HL-60 (cell line): Measurements from ENCODE around the gene FUT1.

ENCODE experiments used
- DNase-seq, 2 experiments: peaks; one replicate each; pipeline ENCODE4 v3.0.0-alpha.2; 2010 to 2020; ENCODE audit warnings: low read depth in 1 of 2, low spot score in 1 of 2
- H3K27ac ChIP-seq: fragments of 250-450 bp; sonication (Bioruptor Pico); replicated peaks from 2 replicates; pipeline ENCODE4 v1.5.1; 2020; ENCODE audit warnings: mild to moderate bottlenecking, moderate library complexity
- H3K27me3 ChIP-seq: fragments of 250-450 bp; sonication (Bioruptor Pico); 2 replicates; pipeline ENCODE4 v1.5.1; 2021; ENCODE audit warnings: mild to moderate bottlenecking, moderate library complexity; ENCODE audit not compliant: insufficient read depth, poor library complexity, severe bottlenecking
- H3K4me3 ChIP-seq: replicated peaks from 2 replicates; pipeline ENCODE4 v1.5.1; 2011; ENCODE audit warnings: mild to moderate bottlenecking, control low read depth, low read length; ENCODE audit not compliant: insufficient read depth
- CTCF ChIP-seq: IDR thresholded peaks from one replicate; pipeline ENCODE4 v1.5.1; 2011; ENCODE audit warnings: low read length, control low read depth, inconsistent platforms; ENCODE audit not compliant: insufficient read depth
- GABPA ChIP-seq: IDR thresholded peaks from 2 replicates; pipeline ENCODE4 v1.6.1; 2012; ENCODE audit warnings: low read depth
- POLR2AphosphoS5 ChIP-seq: IDR thresholded peaks from 2 replicates; pipeline ENCODE4 v1.6.1; 2012; ENCODE audit warnings: low read depth
- REST ChIP-seq: IDR thresholded peaks from 2 replicates; pipeline ENCODE4 v1.6.1; 2012; ENCODE audit warnings: low read depth; ENCODE audit not compliant: insufficient replicate concordance
- SPI1 ChIP-seq: IDR thresholded peaks from 2 replicates; pipeline ENCODE4 v1.6.1; 2012; ENCODE audit warnings: low read depth, mild to moderate bottlenecking, borderline replicate concordance

The FUT1 gene

GRCh38 chr19:48724796-48725753 lies 27.4 kb downstream of the FUT1 start:
- peak overlapping the region; percentile 65 for H3K27ac ChIP-seq
- peak; percentile 57 to 68 for DNase-seq
- no peak overlapping the region for H3K4me3 ChIP-seq
- H3K27me3 ChIP-seq: no peaks in the 10 kb centered on the region
- no peak for TF ChIP-seq CTCF
- peak; percentile 91 for TF ChIP-seq SPI1
- peak; percentile 54 for TF ChIP-seq GABPA

GRCh38 chr19:48722196-48722708 lies 30.2 kb downstream of the FUT1 start:
- no peak overlapping the region for H3K27ac ChIP-seq
- TF ChIP-seq POLR2AphosphoS5: no peak
- no peak for TF ChIP-seq CTCF
- TF ChIP-seq GABPA: no peak
- TF ChIP-seq REST: no peak
- TF ChIP-seq SPI1: no peak
- DNase-seq: no peak
- no peak overlapping the region for H3K4me3 ChIP-seq
- H3K27me3 ChIP-seq: no peaks in the 10 kb centered on the region

GRCh38 chr19:48720613-48721296 lies 31.7 kb downstream of the FUT1 start:
- peak; percentile 64 to 97 for DNase-seq
- peak overlapping the region; percentile 80 for H3K27ac ChIP-seq
- H3K4me3 ChIP-seq: peak overlapping the region; percentile 58
- H3K27me3 ChIP-seq: no peaks in the 10 kb centered on the region
- TF ChIP-seq SPI1: no peak
- TF ChIP-seq CTCF: no peak
- no peak for TF ChIP-seq POLR2AphosphoS5
- no peak for TF ChIP-seq GABPA
- TF ChIP-seq REST: no peak
